Measurements from ENCODE around the gene OSBPL2. TPM values are rescaled to one million over a fixed set of nuclear protein-coding genes. Genes with fewer than 3 reads are reported as not detected.

Gene OSBPL2
- total RNA-seq, 1 experiment from 2014 or later: 41.4 TPM

- CTCF ChIA-PET: no interaction called here
- Histone ChIP-seq H3K9me3 (ENCODE audit: control insufficient read depth, insufficient read depth, low read depth, low read length) (no peaks in the 10 kb centered on the region), H3K36me3 (ENCODE audit: control insufficient read depth, insufficient read depth, low read length) (peaks cover 4% of the 10 kb centered on the region), H3K27ac (ENCODE audit: low read length) (no peak overlapping the region), H3K4me3 (ENCODE audit: low read depth in 2 of 2, low read length in 2 of 2) (no peak overlapping the region), H3K27me3 (ENCODE audit: control insufficient read depth, insufficient read depth, low read length) (no peaks in the 10 kb centered on the region), H3K4me1 (ENCODE audit: control insufficient read depth, insufficient read depth, low read length) (peaks cover 4% of the 10 kb centered on the region; the same call in 1 of the 2 replicates)
- in situ Hi-C loops (cut with HindIII; ENCODE audit: low pct_unique_long_range_greater_than_20kb, low sequenced_read_pairs): no loop called here
- ATAC-seq (peak; percentile 2), DNase-seq (ENCODE audit: low read depth, low spot score) (no peak)
- TF ChIP-seq REST (IDR thresholded peaks at IDR 0.05; ENCODE audit: insufficient read depth in 1 of 2, low read depth in 2 of 2, low read length in 1 of 2): no peak
- TF ChIP-seq CTCF (IDR thresholded peaks at IDR 0.05): no peak
- TF ChIP-seq POLR2AphosphoS5 (IDR thresholded peaks at IDR 0.05; ENCODE audit: low read depth, low read length): no peak
- TF ChIP-seq TCF7L2 (IDR thresholded peaks at IDR 0.05; ENCODE audit: low read depth, low read length): no peak
- intact Hi-C loops (cut with micrococcal nuclease; ENCODE audit: unreplicated experiment): no loop called here
- no TSS peak for BruUV-seq (replicated peaks)
- POLR2A ChIA-PET: no interaction called here
Measured at GRCh38 chr20:62321975-62322374, 83.7 kb downstream of the OSBPL2 start.

- in situ Hi-C loops (cut with HindIII; ENCODE audit: low pct_unique_long_range_greater_than_20kb, low sequenced_read_pairs): no loop called here
- TF ChIP-seq SIN3A (IDR thresholded peaks at IDR 0.05; ENCODE audit: borderline replicate concordance, insufficient read depth, low read depth, low read length): no peak
- TF ChIP-seq POLR2AphosphoS5 (IDR thresholded peaks at IDR 0.05; ENCODE audit: low read depth, low read length): no peak
- no peak for TF ChIP-seq REST (IDR thresholded peaks at IDR 0.05; ENCODE audit: insufficient read depth in 1 of 2, low read depth in 2 of 2, low read length in 1 of 2)
- TF ChIP-seq TCF7L2 (IDR thresholded peaks at IDR 0.05; ENCODE audit: low read depth, low read length): no peak
- no peak for TF ChIP-seq CTCF (IDR thresholded peaks at IDR 0.05)
- ATAC-seq: peak; percentile 33
- no TSS peak for BruUV-seq (replicated peaks)
- Histone ChIP-seq H3K27me3 (ENCODE audit: control insufficient read depth, insufficient read depth, low read length) (no peaks in the 10 kb centered on the region), H3K4me1 (ENCODE audit: control insufficient read depth, insufficient read depth, low read length) (peaks cover 4% of the 10 kb centered on the region; the same call in 1 of the 2 replicates), H3K27ac (ENCODE audit: low read length) (no peak overlapping the region), H3K9me3 (ENCODE audit: control insufficient read depth, insufficient read depth, low read depth, low read length) (no peaks in the 10 kb centered on the region), H3K4me3 (ENCODE audit: low read depth in 2 of 2, low read length in 2 of 2) (no peak overlapping the region), H3K36me3 (ENCODE audit: control insufficient read depth, insufficient read depth, low read length) (peaks cover 4% of the 10 kb centered on the region)
- CTCF ChIA-PET: no interaction called here
- DNase-seq (ENCODE audit: low read depth, low spot score): no peak
- intact Hi-C loops (cut with micrococcal nuclease; ENCODE audit: unreplicated experiment): no loop called here
- POLR2A ChIA-PET: no interaction called here
Measured at GRCh38 chr20:62322492-62323041, 84.2 kb downstream of the OSBPL2 start.
